ENCODE measurements around the gene CLNK.

CLNK gene

GRCh38 chr4:10682397-10682796 lies 2.2 kb downstream of the CLNK start:
- Histone ChIP-seq H3K27ac (ENCODE audit: low read depth, low read length) (no peak overlapping the region), H3K4me1 (ENCODE audit: control insufficient read depth, insufficient read depth, low read length) (no peaks in the 10 kb centered on the region), H3K9me3 (ENCODE audit: control insufficient read depth, insufficient read depth, low read depth, low read length) (no peaks in the 10 kb centered on the region), H3K4me3 (ENCODE audit: low read depth, low read length) (no peak overlapping the region), H3K27me3 (ENCODE audit: control insufficient read depth, insufficient read depth, low read length) (no peaks in the 10 kb centered on the region), H3K36me3 (ENCODE audit: control insufficient read depth, insufficient read depth, low read length) (no peaks in the 10 kb centered on the region), H3K9ac (ENCODE audit: low read length) (no peak overlapping the region)

DNA sequence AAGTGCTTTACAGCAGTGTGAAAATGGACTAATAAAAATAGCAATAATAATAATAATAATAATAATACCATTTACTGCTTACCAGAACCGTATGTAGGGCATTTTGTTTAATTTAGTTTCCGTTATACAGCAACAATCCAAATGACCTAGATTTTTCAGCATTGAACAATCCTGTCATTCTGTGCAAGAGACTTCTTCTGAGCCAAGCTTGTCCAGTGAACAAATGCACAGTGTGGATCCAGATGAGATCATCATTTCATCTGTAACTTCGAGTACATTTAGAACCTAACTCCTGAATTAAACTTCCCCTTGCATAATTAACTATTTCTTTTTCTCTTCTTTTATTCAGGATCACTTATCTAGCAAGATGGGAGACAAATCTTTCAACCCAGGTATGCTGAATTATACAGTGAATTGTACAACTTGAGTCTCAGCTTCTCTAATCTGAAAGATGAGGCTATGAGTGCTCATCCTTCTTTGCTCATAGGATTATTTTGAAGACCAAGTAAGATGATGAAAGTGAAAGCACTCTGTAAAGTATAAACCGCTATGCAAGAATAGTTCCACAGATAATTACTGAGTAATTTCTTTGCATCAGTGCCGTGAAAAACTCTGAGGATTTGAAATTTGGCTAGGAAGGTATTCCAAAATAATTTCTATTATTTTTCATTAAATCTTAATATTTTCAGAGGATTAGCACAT lies 6.6 kb downstream of the CLNK start:
- no peak overlapping the region for H3K9ac ChIP-seq (ENCODE audit: low read length)
- no peaks in the 10 kb centered on the region for H3K36me3 ChIP-seq (ENCODE audit: control insufficient read depth, insufficient read depth, low read length)

GRCh38 chr4:10673817-10674369 lies 10.7 kb downstream of the CLNK start:
- Histone ChIP-seq H3K4me1 (ENCODE audit: control insufficient read depth, insufficient read depth, low read length) (no peaks in the 10 kb centered on the region), H3K27ac (ENCODE audit: low read depth, low read length) (no peak overlapping the region), H3K9me3 (ENCODE audit: control insufficient read depth, insufficient read depth, low read depth, low read length) (no peaks in the 10 kb centered on the region)

More for the DNA sequence above, 6.6 kb downstream of the CLNK start:
- Histone ChIP-seq H3K27ac (ENCODE audit: low read depth, low read length) (no peak overlapping the region), H3K4me3 (ENCODE audit: low read depth, low read length) (no peak overlapping the region), H3K27me3 (ENCODE audit: control insufficient read depth, insufficient read depth, low read length) (no peaks in the 10 kb centered on the region), H3K9me3 (ENCODE audit: control insufficient read depth, insufficient read depth, low read depth, low read length) (no peaks in the 10 kb centered on the region), H3K4me1 (ENCODE audit: control insufficient read depth, insufficient read depth, low read length) (no peaks in the 10 kb centered on the region)

GRCh38 chr4:10672379-10672778 lies 12.2 kb downstream of the CLNK start:
- Histone ChIP-seq H3K36me3 (ENCODE audit: control insufficient read depth, insufficient read depth, low read length) (no peaks in the 10 kb centered on the region), H3K4me3 (ENCODE audit: low read depth, low read length) (no peak overlapping the region), H3K27me3 (ENCODE audit: control insufficient read depth, insufficient read depth, low read length) (no peaks in the 10 kb centered on the region), H3K9me3 (ENCODE audit: control insufficient read depth, insufficient read depth, low read depth, low read length) (no peaks in the 10 kb centered on the region), H3K27ac (ENCODE audit: low read depth, low read length) (no peak overlapping the region), H3K9ac (ENCODE audit: low read length) (no peak overlapping the region), H3K4me1 (ENCODE audit: control insufficient read depth, insufficient read depth, low read length) (no peaks in the 10 kb centered on the region)

More at GRCh38 chr4:10673817-10674369, 10.7 kb downstream of the CLNK start:
- H3K27me3 ChIP-seq (ENCODE audit: control insufficient read depth, insufficient read depth, low read length), result no peaks in the 10 kb centered on the region
- H3K9ac ChIP-seq (ENCODE audit: low read length), result no peak overlapping the region
- H3K36me3 ChIP-seq (ENCODE audit: control insufficient read depth, insufficient read depth, low read length), result no peaks in the 10 kb centered on the region
- H3K4me3 ChIP-seq (ENCODE audit: low read depth, low read length), result no peak overlapping the region

- no peak overlapping the region for H3K9ac ChIP-seq (ENCODE audit: low read length)
- no peak overlapping the region for H3K27ac ChIP-seq (ENCODE audit: low read depth, low read length)
- no peaks in the 10 kb centered on the region for H3K4me1 ChIP-seq (ENCODE audit: control insufficient read depth, insufficient read depth, low read length)
- H3K36me3 ChIP-seq (ENCODE audit: control insufficient read depth, insufficient read depth, low read length), result no peaks in the 10 kb centered on the region
- H3K9me3 ChIP-seq (ENCODE audit: control insufficient read depth, insufficient read depth, low read depth, low read length), result no peaks in the 10 kb centered on the region
- no peak overlapping the region for H3K4me3 ChIP-seq (ENCODE audit: low read depth, low read length)
- no peaks in the 10 kb centered on the region for H3K27me3 ChIP-seq (ENCODE audit: control insufficient read depth, insufficient read depth, low read length)
These were observed 12.8 kb downstream of the CLNK start for GRCh38 chr4:10671799-10672198.

DNA sequence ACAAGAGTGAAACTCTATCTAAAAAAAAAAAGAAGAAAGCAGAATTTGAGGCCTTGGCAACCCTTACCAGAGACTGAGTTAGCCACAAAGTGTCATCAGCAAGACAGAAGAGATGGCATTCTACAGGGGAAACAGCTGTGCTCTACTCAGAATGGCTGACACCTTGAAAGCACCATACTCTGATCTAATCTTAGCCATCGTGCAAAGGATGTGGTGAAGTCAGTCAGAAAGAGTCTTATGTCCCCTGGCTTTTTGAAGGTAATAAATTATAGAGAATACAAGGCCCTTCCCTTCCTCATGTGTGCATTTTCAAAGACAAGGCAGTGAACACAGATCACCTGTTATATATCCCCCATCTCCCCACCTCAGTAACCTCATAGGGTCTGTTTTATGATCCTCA lies 13.2 kb downstream of the CLNK start:
- H3K27me3 ChIP-seq (ENCODE audit: control insufficient read depth, insufficient read depth, low read length), result no peaks in the 10 kb centered on the region
- H3K9ac ChIP-seq (ENCODE audit: low read length), result no peak overlapping the region
- no peaks in the 10 kb centered on the region for H3K9me3 ChIP-seq (ENCODE audit: control insufficient read depth, insufficient read depth, low read depth, low read length)
- H3K27ac ChIP-seq (ENCODE audit: low read depth, low read length), result no peak overlapping the region
- H3K36me3 ChIP-seq (ENCODE audit: control insufficient read depth, insufficient read depth, low read length), result no peaks in the 10 kb centered on the region
- no peaks in the 10 kb centered on the region for H3K4me1 ChIP-seq (ENCODE audit: control insufficient read depth, insufficient read depth, low read length)
- H3K4me3 ChIP-seq (ENCODE audit: low read depth, low read length), result no peak overlapping the region

GRCh38 chr4:10670321-10670720 lies 14.2 kb downstream of the CLNK start:
- Histone ChIP-seq H3K4me1 (ENCODE audit: control insufficient read depth, insufficient read depth, low read length) (no peaks in the 10 kb centered on the region), H3K9me3 (ENCODE audit: control insufficient read depth, insufficient read depth, low read depth, low read length) (no peaks in the 10 kb centered on the region), H3K27me3 (ENCODE audit: control insufficient read depth, insufficient read depth, low read length) (no peaks in the 10 kb centered on the region), H3K27ac (ENCODE audit: low read depth, low read length) (no peak overlapping the region), H3K36me3 (ENCODE audit: control insufficient read depth, insufficient read depth, low read length) (no peaks in the 10 kb centered on the region), H3K9ac (ENCODE audit: low read length) (no peak overlapping the region), H3K4me3 (ENCODE audit: low read depth, low read length) (no peak overlapping the region)

- no peak overlapping the region for H3K9ac ChIP-seq (ENCODE audit: low read length)
- no peak overlapping the region for H3K27ac ChIP-seq (ENCODE audit: low read depth, low read length)
- no peaks in the 10 kb centered on the region for H3K9me3 ChIP-seq (ENCODE audit: control insufficient read depth, insufficient read depth, low read depth, low read length)
- no peak overlapping the region for H3K4me3 ChIP-seq (ENCODE audit: low read depth, low read length)
- H3K4me1 ChIP-seq (ENCODE audit: control insufficient read depth, insufficient read depth, low read length), result no peaks in the 10 kb centered on the region
- H3K36me3 ChIP-seq (ENCODE audit: control insufficient read depth, insufficient read depth, low read length), result no peaks in the 10 kb centered on the region
- H3K27me3 ChIP-seq (ENCODE audit: control insufficient read depth, insufficient read depth, low read length), result no peaks in the 10 kb centered on the region
These were observed 16.8 kb downstream of the CLNK start for GRCh38 chr4:10667701-10668326.

- Histone ChIP-seq H3K27me3 (ENCODE audit: control insufficient read depth, insufficient read depth, low read length) (no peaks in the 10 kb centered on the region), H3K9me3 (ENCODE audit: control insufficient read depth, insufficient read depth, low read depth, low read length) (no peaks in the 10 kb centered on the region), H3K4me3 (ENCODE audit: low read depth, low read length) (no peak overlapping the region), H3K36me3 (ENCODE audit: control insufficient read depth, insufficient read depth, low read length) (no peaks in the 10 kb centered on the region), H3K27ac (ENCODE audit: low read depth, low read length) (no peak overlapping the region), H3K9ac (ENCODE audit: low read length) (no peak overlapping the region), H3K4me1 (ENCODE audit: control insufficient read depth, insufficient read depth, low read length) (no peaks in the 10 kb centered on the region)
These were observed 18.0 kb downstream of the CLNK start for GRCh38 chr4:10666616-10667015.

GRCh38 chr4:10664408-10664807 lies 20.2 kb downstream of the CLNK start:
- no peaks in the 10 kb centered on the region for H3K4me1 ChIP-seq (ENCODE audit: control insufficient read depth, insufficient read depth, low read length)
- H3K36me3 ChIP-seq (ENCODE audit: control insufficient read depth, insufficient read depth, low read length), result no peaks in the 10 kb centered on the region
- H3K9ac ChIP-seq (ENCODE audit: low read length), result no peak overlapping the region
- no peak overlapping the region for H3K4me3 ChIP-seq (ENCODE audit: low read depth, low read length)
- no peak overlapping the region for H3K27ac ChIP-seq (ENCODE audit: low read depth, low read length)
- H3K9me3 ChIP-seq (ENCODE audit: control insufficient read depth, insufficient read depth, low read depth, low read length), result no peaks in the 10 kb centered on the region
- no peaks in the 10 kb centered on the region for H3K27me3 ChIP-seq (ENCODE audit: control insufficient read depth, insufficient read depth, low read length)

DNA sequence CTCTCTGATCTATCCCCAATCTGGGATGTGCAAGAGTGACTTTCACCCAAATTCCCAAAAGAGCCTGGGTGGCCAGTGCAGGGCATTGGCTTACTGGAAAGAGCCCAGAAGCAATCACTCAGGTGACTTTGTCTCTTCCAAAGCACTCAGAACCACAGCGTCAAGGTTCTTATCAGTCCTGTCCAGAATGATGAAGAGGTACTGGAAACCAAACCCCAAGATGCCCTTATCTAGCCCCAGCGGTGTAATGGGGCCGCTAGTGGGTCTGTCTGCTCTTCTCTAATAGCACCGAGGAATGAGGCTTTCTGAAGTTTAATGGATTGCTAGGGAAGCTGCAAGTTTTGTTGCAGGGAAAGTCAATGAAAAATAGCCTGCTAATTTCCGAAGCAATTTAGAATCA lies 21.6 kb downstream of the CLNK start:
- Histone ChIP-seq H3K27me3 (ENCODE audit: control insufficient read depth, insufficient read depth, low read length) (no peaks in the 10 kb centered on the region), H3K9ac (ENCODE audit: low read length) (no peak overlapping the region), H3K36me3 (ENCODE audit: control insufficient read depth, insufficient read depth, low read length) (no peaks in the 10 kb centered on the region)

More for the DNA sequence above, 21.6 kb downstream of the CLNK start:
- no peaks in the 10 kb centered on the region for H3K9me3 ChIP-seq (ENCODE audit: control insufficient read depth, insufficient read depth, low read depth, low read length)
- no peak overlapping the region for H3K27ac ChIP-seq (ENCODE audit: low read depth, low read length)
- H3K4me1 ChIP-seq (ENCODE audit: control insufficient read depth, insufficient read depth, low read length), result no peaks in the 10 kb centered on the region
- no peak overlapping the region for H3K4me3 ChIP-seq (ENCODE audit: low read depth, low read length)

Measured in HUES6 (cell line).